Panc1 (cell line): ENCODE measurements around the gene CCL22. TPM values are rescaled to one million over a fixed set of nuclear protein-coding genes. Genes with fewer than 3 reads are reported as not detected.

ENCODE experiments used
- ATAC-seq: fragments of 200-7000 bp; cut with Tn5 transposase; 2 replicates; pipeline ENCODE4 v1.9.1; 2020; ENCODE audit warnings: mild to moderate bottlenecking, moderate library complexity
- BruUV-seq: library from RNA; stranded (reverse); fragments of 400-500 nt; replicated peaks from 2 replicates; lab custom pipeline; 2021; lab: Mats Ljungman, UMichigan
- CTCF ChIA-PET: fragments of 300-600 bp; sonication (Branson Sonifier 250); formaldehyde crosslinking; loops from one replicate; lab custom pipeline; 2022; ENCODE audit warnings: antibody characterized with exemption; lab: Charles Lee
- POLR2A ChIA-PET: fragments of 300-600 bp; sonication (Branson Sonifier 250); formaldehyde crosslinking; loops from one replicate; lab custom pipeline; 2022; ENCODE audit warnings: antibody characterized with exemption; lab: Charles Lee
- DNase-seq: peaks from one replicate; pipeline ENCODE4 v3.0.0-alpha.2; 2010; ENCODE audit warnings: low read depth, low spot score
- H3K27ac ChIP-seq: 2 replicates; pipeline ENCODE4 v1.5.1; 2011; ENCODE audit warnings: mild to moderate bottlenecking, low read length, inconsistent platforms
- H3K27me3 ChIP-seq: fragments of 200-500 bp; sonication (Bioruptor generic); 2 replicates; pipeline ENCODE4 v1.6.0; 2014; ENCODE audit warnings: low read length, inconsistent platforms; ENCODE audit not compliant: control insufficient read depth, insufficient read depth
- H3K36me3 ChIP-seq: fragments of 200-500 bp; sonication (Bioruptor generic); 2 replicates; pipeline ENCODE4 v1.5.1; 2014; ENCODE audit warnings: inconsistent platforms, mild to moderate bottlenecking, low read length, moderate library complexity; ENCODE audit not compliant: control insufficient read depth, insufficient read depth
- H3K4me1 ChIP-seq: 2 replicates; pipeline ENCODE4 v1.5.1; 2011; ENCODE audit warnings: inconsistent platforms, mild to moderate bottlenecking, low read length, moderate library complexity; ENCODE audit not compliant: control insufficient read depth, insufficient read depth
- H3K4me3 ChIP-seq, 2 experiments: 2 replicates each; pipeline ENCODE4 v1.5.1; 2011 to 2012; ENCODE audit warnings: low read depth in 2 of 2, low read length in 2 of 2, mild to moderate bottlenecking in 2 of 2, inconsistent platforms in 1 of 2, moderate library complexity in 1 of 2
- H3K9me3 ChIP-seq: fragments of 200-500 bp; sonication (Bioruptor generic); 2 replicates; pipeline ENCODE4 v1.5.1; 2014; ENCODE audit warnings: low read depth, mild to moderate bottlenecking, inconsistent platforms, low read length, moderate library complexity; ENCODE audit not compliant: control insufficient read depth, insufficient read depth
- POLR2AphosphoS5 ChIP-seq: IDR thresholded peaks from 2 replicates; pipeline ENCODE4 v1.6.1; 2012; ENCODE audit warnings: mild to moderate bottlenecking, low read depth, low read length, moderate library complexity
- SIN3A ChIP-seq: IDR thresholded peaks from 2 replicates; pipeline ENCODE4 v1.6.1; 2012; ENCODE audit warnings: low read depth, mild to moderate bottlenecking, low read length, moderate library complexity, borderline replicate concordance; ENCODE audit not compliant: insufficient read depth
- TCF7L2 ChIP-seq: IDR thresholded peaks from 2 replicates; pipeline ENCODE4 v1.6.1; 2011; ENCODE audit warnings: mild to moderate bottlenecking, low read depth, low read length, inconsistent platforms
- in situ Hi-C: cut with HindIII; loops from 2 replicates; pipeline ENCODE4 v1.10.0; 2016; ENCODE audit warnings: low sequenced_read_pairs, low pct_unique_long_range_greater_than_20kb
- intact Hi-C: fragments of 100-400 bp; cut with micrococcal nuclease; formaldehyde crosslinking; loops from one replicate; pipeline ENCODE4 v1.10.0; 2022; ENCODE audit not compliant: unreplicated experiment
- total RNA-seq: library from RNA; stranded (reverse); gene quantifications from one replicate; pipeline ENCODE4 v1.2.1, GENCODE V29; 2021; ENCODE audit not compliant: unreplicated experiment
- TF ChIP-seq, protein P1 (sequence below): fragments of 450-650 bp; IDR thresholded peaks from 2 replicates; pipeline ENCODE4 v1.5.1; 2017; ENCODE audit warnings: mild to moderate bottlenecking
- TF ChIP-seq, protein P2 (sequence below), 2 experiments: IDR thresholded peaks; 2 replicates each; pipeline ENCODE4 v1.6.1; 2011 to 2012; ENCODE audit warnings: low read depth in 2 of 2, control low read depth in 1 of 2, low read length in 1 of 2, mild to moderate bottlenecking in 1 of 2, moderate library complexity in 1 of 2; ENCODE audit not compliant: insufficient read depth in 1 of 2

The CCL22 gene
- total RNA-seq, 1 experiment from 2014 or later: 0.39 TPM

DNA sequence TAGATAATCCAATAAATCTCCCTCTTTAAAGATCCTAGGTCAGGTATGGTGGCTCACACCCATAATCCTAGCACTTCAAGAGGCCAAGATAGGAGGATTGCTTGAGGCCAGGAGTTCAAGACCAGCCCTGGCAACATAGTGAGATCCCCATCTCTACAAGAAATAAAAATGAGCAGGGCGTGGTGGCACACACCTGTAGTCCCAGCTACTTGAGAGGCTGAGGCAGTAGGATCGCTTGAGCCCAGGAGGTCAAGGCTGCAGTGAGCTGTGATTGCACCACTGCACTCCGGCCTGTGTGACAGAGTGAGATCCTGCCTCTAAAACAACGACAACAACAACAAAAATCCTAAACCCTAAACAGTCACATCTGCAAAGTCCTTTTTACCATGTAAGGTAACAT lies 2.0 kb upstream of the CCL22 start:
- ATAC-seq: no peak
- no TSS peak for BruUV-seq
- POLR2A ChIA-PET: no interaction called here

DNA sequence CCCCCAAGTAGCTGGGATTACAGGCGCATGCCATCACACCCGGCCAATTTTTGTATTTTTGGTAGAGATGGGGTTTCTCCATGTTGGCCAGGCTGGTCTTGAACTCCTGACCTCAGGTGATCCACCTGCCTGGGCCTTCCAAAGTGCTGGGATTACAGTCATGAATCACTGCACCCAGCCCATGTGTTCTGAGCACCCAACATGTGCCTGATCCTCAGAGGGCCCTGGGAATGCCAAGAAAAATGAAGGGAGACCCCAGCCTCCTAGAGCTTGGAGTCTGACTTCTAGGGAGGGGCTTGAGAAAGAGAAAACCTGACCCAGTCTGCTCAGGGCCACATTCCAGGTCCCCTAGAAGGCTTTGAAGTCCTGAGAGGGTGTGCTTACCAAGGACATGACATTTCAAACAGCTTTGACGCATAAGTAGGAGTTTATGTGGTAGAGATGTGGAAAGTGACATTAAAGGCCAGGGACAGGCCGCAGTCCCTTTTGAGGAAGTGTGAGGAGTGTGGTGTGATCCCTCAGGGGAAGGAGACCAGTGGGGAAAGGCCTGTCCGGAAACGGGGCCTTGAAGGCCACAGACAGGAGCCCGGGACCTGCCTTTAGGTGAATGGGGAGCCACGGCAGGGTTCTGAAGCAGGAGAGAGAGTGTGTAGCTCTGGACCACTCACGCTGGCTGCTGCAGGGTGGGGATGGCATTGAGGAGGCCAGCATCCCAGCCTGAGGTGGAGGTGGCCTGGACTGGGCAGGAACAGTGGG lies 1.1 kb upstream of the CCL22 start:
- Histone ChIP-seq H3K27ac (no peak overlapping the region), H3K4me3 (no peak overlapping the region), H3K4me1 (no peaks in the 10 kb centered on the region), H3K9me3 (no peaks in the 10 kb centered on the region), H3K36me3 (no peaks in the 10 kb centered on the region), H3K27me3 (no peaks in the 10 kb centered on the region)
- BruUV-seq: no TSS peak
- in situ Hi-C loops (no loop called here), intact Hi-C loops (no loop called here)
- TF ChIP-seq, protein P1, sequence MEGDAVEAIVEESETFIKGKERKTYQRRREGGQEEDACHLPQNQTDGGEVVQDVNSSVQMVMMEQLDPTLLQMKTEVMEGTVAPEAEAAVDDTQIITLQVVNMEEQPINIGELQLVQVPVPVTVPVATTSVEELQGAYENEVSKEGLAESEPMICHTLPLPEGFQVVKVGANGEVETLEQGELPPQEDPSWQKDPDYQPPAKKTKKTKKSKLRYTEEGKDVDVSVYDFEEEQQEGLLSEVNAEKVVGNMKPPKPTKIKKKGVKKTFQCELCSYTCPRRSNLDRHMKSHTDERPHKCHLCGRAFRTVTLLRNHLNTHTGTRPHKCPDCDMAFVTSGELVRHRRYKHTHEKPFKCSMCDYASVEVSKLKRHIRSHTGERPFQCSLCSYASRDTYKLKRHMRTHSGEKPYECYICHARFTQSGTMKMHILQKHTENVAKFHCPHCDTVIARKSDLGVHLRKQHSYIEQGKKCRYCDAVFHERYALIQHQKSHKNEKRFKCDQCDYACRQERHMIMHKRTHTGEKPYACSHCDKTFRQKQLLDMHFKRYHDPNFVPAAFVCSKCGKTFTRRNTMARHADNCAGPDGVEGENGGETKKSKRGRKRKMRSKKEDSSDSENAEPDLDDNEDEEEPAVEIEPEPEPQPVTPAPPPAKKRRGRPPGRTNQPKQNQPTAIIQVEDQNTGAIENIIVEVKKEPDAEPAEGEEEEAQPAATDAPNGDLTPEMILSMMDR: no peak
- TF ChIP-seq SIN3A (no peak), POLR2AphosphoS5 (no peak), TCF7L2 (no peak)
- TF ChIP-seq, protein P2, sequence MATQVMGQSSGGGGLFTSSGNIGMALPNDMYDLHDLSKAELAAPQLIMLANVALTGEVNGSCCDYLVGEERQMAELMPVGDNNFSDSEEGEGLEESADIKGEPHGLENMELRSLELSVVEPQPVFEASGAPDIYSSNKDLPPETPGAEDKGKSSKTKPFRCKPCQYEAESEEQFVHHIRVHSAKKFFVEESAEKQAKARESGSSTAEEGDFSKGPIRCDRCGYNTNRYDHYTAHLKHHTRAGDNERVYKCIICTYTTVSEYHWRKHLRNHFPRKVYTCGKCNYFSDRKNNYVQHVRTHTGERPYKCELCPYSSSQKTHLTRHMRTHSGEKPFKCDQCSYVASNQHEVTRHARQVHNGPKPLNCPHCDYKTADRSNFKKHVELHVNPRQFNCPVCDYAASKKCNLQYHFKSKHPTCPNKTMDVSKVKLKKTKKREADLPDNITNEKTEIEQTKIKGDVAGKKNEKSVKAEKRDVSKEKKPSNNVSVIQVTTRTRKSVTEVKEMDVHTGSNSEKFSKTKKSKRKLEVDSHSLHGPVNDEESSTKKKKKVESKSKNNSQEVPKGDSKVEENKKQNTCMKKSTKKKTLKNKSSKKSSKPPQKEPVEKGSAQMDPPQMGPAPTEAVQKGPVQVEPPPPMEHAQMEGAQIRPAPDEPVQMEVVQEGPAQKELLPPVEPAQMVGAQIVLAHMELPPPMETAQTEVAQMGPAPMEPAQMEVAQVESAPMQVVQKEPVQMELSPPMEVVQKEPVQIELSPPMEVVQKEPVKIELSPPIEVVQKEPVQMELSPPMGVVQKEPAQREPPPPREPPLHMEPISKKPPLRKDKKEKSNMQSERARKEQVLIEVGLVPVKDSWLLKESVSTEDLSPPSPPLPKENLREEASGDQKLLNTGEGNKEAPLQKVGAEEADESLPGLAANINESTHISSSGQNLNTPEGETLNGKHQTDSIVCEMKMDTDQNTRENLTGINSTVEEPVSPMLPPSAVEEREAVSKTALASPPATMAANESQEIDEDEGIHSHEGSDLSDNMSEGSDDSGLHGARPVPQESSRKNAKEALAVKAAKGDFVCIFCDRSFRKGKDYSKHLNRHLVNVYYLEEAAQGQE (IDR thresholded peaks at IDR 0.05; ENCODE audit: insufficient read depth in 1 of 2, low read depth in 2 of 2, low read length in 1 of 2): no peak
- POLR2A ChIA-PET: no interaction called here
- no peak for DNase-seq
- ATAC-seq: no peak
- CTCF ChIA-PET: no interaction called here

More for the DNA sequence above, 2.0 kb upstream of the CCL22 start:
- no peak for TF ChIP-seq POLR2AphosphoS5
- TF ChIP-seq, protein P1: no peak
- TF ChIP-seq, protein P2 (IDR thresholded peaks at IDR 0.05; ENCODE audit: insufficient read depth in 1 of 2, low read depth in 2 of 2, low read length in 1 of 2): no peak
- TF ChIP-seq SIN3A: no peak
- no peak for TF ChIP-seq TCF7L2
- Histone ChIP-seq H3K4me1 (no peaks in the 10 kb centered on the region), H3K36me3 (no peaks in the 10 kb centered on the region), H3K27ac (no peak overlapping the region), H3K9me3 (no peaks in the 10 kb centered on the region), H3K4me3 (no peak overlapping the region), H3K27me3 (no peaks in the 10 kb centered on the region)
- in situ Hi-C loops: no loop called here
- CTCF ChIA-PET: no interaction called here
- intact Hi-C loops: no loop called here
- no peak for DNase-seq
